ENCODE measurements around the gene DCST2. TPM values are rescaled to one million over a fixed set of nuclear protein-coding genes. Genes with fewer than 3 reads are reported as not detected.

The DCST2 gene
- total and polyA plus RNA-seq, 9 of the 15 experiments (the other 6 are each of a cell fraction or from before 2014, with no cell fraction given): 0.09 to 0.49 (median 0.11) TPM; not detected in 3

DNA sequence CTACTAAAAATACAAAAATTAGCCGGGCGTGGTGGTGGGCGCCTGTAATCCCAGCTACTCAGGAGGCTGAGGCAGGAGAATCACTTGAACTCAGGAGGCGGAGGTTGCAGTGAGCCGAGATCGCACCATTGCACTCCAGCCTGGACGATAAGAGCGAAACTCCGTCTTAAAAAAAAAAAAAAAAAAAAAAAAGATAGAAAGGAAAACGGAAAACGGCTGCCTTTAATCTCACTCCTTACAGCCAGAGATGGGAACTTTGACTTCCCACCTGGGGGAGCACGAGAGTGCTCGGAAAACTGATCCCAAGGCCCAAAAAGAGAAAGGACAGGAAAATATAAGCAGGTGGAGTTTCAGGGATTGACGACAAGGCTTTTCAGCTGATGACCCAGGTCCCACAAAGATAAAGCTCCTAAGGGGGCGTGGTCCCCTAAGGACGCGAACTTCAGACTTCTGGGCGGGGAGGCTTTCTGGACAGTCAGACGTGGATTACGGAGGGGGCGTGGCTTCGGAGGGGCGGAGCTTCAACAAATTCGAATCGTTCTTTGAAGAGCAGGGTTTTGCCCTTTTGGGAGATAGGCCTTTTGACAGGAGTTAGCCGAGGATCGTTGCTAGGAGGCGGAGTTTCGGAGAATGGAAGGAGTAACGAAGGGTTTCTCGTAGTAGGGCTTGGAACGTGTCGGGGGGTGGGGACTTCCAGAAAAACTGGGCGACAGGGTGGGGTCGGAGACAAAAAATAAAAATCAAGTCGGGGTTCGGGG, 60.1 kb downstream of the DCST2 start (continued):
- TF ChIP-seq ZNF76 (CRISPR knock-in tag; IDR thresholded peaks at IDR 0.05; ENCODE audit: borderline replicate concordance) (no peak), MAFK (IDR thresholded peaks at IDR 0.05; ENCODE audit: low read length) (no peak), KLF1 (tag; IDR thresholded peaks at IDR 0.05) (no peak), CC2D1A (IDR thresholded peaks at IDR 0.05) (peak; percentile 48; the same call in 1 of the 2 replicates), ZKSCAN8 (CRISPR knock-in tag; IDR thresholded peaks at IDR 0.05) (no peak), ZFX (CRISPR knock-in tag; IDR thresholded peaks at IDR 0.05) (no peak), PHTF2 (CRISPR knock-in tag; IDR thresholded peaks at IDR 0.05) (no peak), ZNF232 (CRISPR knock-in tag; IDR thresholded peaks at IDR 0.05) (no peak), NFIX (CRISPR knock-in tag; IDR thresholded peaks at IDR 0.05; ENCODE audit: low read depth) (0 out of 2 replicates have a peak, but pooled peaks have one; percentile 3), CEBPB (tag; IDR thresholded peaks at IDR 0.05) (no peak), NEUROD1 (IDR thresholded peaks at IDR 0.05; ENCODE audit: borderline replicate concordance, low read depth, low read length, partially characterized antibody) (no peak), CHD2 (IDR thresholded peaks at IDR 0.05; ENCODE audit: low read depth, low read length) (no peak), NR1H2 (CRISPR knock-in tag; IDR thresholded peaks at IDR 0.05) (no peak), RFX5 (IDR thresholded peaks at IDR 0.05; ENCODE audit: low read depth, low read length) (no peak), POLR2B (IDR thresholded peaks at IDR 0.05; ENCODE audit: low read depth, partially characterized antibody) (peak; percentile 91), SMARCB1 (IDR thresholded peaks at IDR 0.05; ENCODE audit: insufficient read length, low read depth) (no peak), ZC3H8 (IDR thresholded peaks at IDR 0.05) (no peak), SRSF9 (IDR thresholded peaks at IDR 0.05; ENCODE audit: borderline replicate concordance, low read depth, low read length) (no peak)
- TF ChIP-seq, protein P1, sequence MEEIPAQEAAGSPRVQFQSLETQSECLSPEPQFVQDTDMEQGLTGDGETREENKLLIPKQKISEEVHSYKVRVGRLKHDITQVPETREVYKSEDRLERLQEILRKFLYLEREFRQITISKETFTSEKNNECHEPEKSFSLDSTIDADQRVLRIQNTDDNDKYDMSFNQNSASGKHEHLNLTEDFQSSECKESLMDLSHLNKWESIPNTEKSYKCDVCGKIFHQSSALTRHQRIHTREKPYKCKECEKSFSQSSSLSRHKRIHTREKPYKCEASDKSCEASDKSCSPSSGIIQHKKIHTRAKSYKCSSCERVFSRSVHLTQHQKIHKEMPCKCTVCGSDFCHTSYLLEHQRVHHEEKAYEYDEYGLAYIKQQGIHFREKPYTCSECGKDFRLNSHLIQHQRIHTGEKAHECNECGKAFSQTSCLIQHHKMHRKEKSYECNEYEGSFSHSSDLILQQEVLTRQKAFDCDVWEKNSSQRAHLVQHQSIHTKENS (CRISPR knock-in tag; IDR thresholded peaks at IDR 0.05): no peak
- TF ChIP-seq, protein P2, sequence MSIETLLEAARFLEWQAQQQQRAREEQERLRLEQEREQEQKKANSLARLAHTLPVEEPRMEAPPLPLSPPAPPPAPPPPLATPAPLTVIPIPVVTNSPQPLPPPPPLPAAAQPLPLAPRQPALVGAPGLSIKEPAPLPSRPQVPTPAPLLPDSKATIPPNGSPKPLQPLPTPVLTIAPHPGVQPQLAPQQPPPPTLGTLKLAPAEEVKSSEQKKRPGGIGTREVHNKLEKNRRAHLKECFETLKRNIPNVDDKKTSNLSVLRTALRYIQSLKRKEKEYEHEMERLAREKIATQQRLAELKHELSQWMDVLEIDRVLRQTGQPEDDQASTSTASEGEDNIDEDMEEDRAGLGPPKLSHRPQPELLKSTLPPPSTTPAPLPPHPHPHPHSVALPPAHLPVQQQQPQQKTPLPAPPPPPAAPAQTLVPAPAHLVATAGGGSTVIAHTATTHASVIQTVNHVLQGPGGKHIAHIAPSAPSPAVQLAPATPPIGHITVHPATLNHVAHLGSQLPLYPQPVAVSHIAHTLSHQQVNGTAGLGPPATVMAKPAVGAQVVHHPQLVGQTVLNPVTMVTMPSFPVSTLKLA (conservative IDR thresholded peaks at IDR 0.05): peak in 1 of 2 experiments; percentile 65; a peak in 3 of 4 replicates
- TF ChIP-seq, protein P3, sequence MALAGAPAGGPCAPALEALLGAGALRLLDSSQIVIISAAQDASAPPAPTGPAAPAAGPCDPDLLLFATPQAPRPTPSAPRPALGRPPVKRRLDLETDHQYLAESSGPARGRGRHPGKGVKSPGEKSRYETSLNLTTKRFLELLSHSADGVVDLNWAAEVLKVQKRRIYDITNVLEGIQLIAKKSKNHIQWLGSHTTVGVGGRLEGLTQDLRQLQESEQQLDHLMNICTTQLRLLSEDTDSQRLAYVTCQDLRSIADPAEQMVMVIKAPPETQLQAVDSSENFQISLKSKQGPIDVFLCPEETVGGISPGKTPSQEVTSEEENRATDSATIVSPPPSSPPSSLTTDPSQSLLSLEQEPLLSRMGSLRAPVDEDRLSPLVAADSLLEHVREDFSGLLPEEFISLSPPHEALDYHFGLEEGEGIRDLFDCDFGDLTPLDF (CRISPR knock-in tag; IDR thresholded peaks at IDR 0.05): no peak
- TF ChIP-seq, protein P4, sequence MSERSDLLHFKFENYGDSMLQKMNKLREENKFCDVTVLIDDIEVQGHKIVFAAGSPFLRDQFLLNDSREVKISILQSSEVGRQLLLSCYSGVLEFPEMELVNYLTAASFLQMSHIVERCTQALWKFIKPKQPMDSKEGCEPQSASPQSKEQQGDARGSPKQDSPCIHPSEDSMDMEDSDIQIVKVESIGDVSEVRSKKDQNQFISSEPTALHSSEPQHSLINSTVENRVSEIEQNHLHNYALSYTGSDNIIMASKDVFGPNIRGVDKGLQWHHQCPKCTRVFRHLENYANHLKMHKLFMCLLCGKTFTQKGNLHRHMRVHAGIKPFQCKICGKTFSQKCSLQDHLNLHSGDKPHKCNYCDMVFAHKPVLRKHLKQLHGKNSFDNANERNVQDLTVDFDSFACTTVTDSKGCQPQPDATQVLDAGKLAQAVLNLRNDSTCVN (CRISPR knock-in tag; IDR thresholded peaks at IDR 0.05): no peak
- TF ChIP-seq, protein P5, sequence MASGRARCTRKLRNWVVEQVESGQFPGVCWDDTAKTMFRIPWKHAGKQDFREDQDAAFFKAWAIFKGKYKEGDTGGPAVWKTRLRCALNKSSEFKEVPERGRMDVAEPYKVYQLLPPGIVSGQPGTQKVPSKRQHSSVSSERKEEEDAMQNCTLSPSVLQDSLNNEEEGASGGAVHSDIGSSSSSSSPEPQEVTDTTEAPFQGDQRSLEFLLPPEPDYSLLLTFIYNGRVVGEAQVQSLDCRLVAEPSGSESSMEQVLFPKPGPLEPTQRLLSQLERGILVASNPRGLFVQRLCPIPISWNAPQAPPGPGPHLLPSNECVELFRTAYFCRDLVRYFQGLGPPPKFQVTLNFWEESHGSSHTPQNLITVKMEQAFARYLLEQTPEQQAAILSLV (tag; IDR thresholded peaks at IDR 0.05): 0 out of 2 replicates have a peak, but pooled peaks have one; percentile 35

Data from K562 (cell line).